Activated CD4-positive, CD25-positive, alpha-beta regulatory T cell (primary cell): ENCODE measurements around the gene CDCA8.
"Not testable (repeated sequence)": the region's sequence is repeated elsewhere in the genome, so short reads cannot be mapped to it uniquely, and the experiment has no call there.

Experiments used
- DNase-seq, 4 experiments: peaks; one replicate each; lab custom pipeline; 2025; lab: John Stamatoyannopoulos, UW

Gene CDCA8

GRCh38 chr1:37738619-37739018 lies 46.3 kb downstream of the CDCA8 start:
- DNase-seq, result not testable (repeated sequence)

- no peak for DNase-seq
These were observed 46.9 kb downstream of the CDCA8 start for GRCh38 chr1:37739222-37739621.

GRCh38 chr1:37741130-37741529 lies 48.8 kb downstream of the CDCA8 start:
- DNase-seq, result no peak

- no peak for DNase-seq
These were observed 49.3 kb downstream of the CDCA8 start for GRCh38 chr1:37741662-37742061.

GRCh38 chr1:37746806-37747205 lies 54.5 kb downstream of the CDCA8 start:
- no peak for DNase-seq

GRCh38 chr1:37748565-37748964 lies 56.2 kb downstream of the CDCA8 start:
- DNase-seq, result no peak

GRCh38 chr1:37752213-37752582 lies 59.9 kb downstream of the CDCA8 start:
- no peak for DNase-seq

GRCh38 chr1:37752583-37753471 lies 60.5 kb downstream of the CDCA8 start:
- no peak for DNase-seq

- DNase-seq, result no peak
These were observed 61.4 kb downstream of the CDCA8 start for GRCh38 chr1:37753473-37754321.

- DNase-seq, result no peak
These were observed 63.0 kb downstream of the CDCA8 start for GRCh38 chr1:37755290-37755689.

GRCh38 chr1:37755951-37756560 lies 63.7 kb downstream of the CDCA8 start:
- no peak for DNase-seq
